HCT116 (cell line): ENCODE data around the gene KCTD17. TPM values are rescaled to one million over a fixed set of nuclear protein-coding genes. Genes with fewer than 3 reads are reported as not detected.

Source experiments
- ATAC-seq: fragments of 200-7000 bp; cut with Tn5 transposase; 2 replicates; pipeline ENCODE4 v1.9.1; 2020; ENCODE audit warnings: mild to moderate bottlenecking, moderate library complexity
- BruUV-seq: library from RNA; stranded (reverse); fragments of 400-500 nt; replicated peaks from 2 replicates; lab custom pipeline; 2021; lab: Mats Ljungman, UMichigan
- CTCF ChIA-PET: fragments of 300-600 bp; sonication (Branson Sonifier 250); formaldehyde crosslinking; loops from one replicate; lab custom pipeline; 2021; ENCODE audit warnings: antibody characterized with exemption; lab: Charles Lee
- POLR2A ChIA-PET: fragments of 300-600, 350-600 bp; sonication (Branson Sonifier 250); formaldehyde crosslinking; loops from one replicate; lab custom pipeline; 2021; ENCODE audit warnings: antibody characterized with exemption; lab: Charles Lee
- RAD21 ChIA-PET, 2 experiments: fragments of 300-600 bp; sonication (Branson Sonifier 250); formaldehyde crosslinking; loops; one replicate each; lab custom pipeline; 2023; ENCODE audit warnings: low total read pairs in 2 of 2; ENCODE audit not compliant: uncharacterized antibody in 2 of 2, unreplicated experiment in 2 of 2, low non-redundant PET in 1 of 2; lab: Charles Lee
- DNase-seq: peaks from one replicate; pipeline ENCODE4 v3.0.0-alpha.2; 2010; ENCODE audit warnings: low read depth, low spot score
- H2AFZ ChIP-seq: fragments of 200-600 bp; shearing (Covaris generic), sonication (generic); 2 replicates; pipeline ENCODE4 v1.6.1; 2017; ENCODE audit warnings: low read depth, mixed run types, mixed read lengths, antibody characterized with exemption, low read length; ENCODE audit not compliant: poor library complexity, severe bottlenecking
- H3K27ac ChIP-seq: 2 replicates; pipeline ENCODE4 v1.5.1; 2012; ENCODE audit warnings: low read depth, low read length
- H3K27me3 ChIP-seq: fragments of 200-600 bp; sonication (generic); 2 replicates; pipeline ENCODE4 v1.6.1; 2016; ENCODE audit warnings: mixed run types, low read length, mixed read lengths; ENCODE audit not compliant: insufficient read depth
- H3K36me3 ChIP-seq, 2 experiments: fragments of 200-500 bp in 1 of 2; fragments of 200-600 bp in 1 of 2; sonication (Bioruptor generic) in 1 of 2; sonication (generic) in 1 of 2; 2 replicates each; pipeline versions ENCODE4 v1.5.1 to v1.6.1; 2014 to 2016; ENCODE audit warnings: low read length in 2 of 2, inconsistent platforms in 1 of 2, mixed read lengths in 1 of 2, mixed run types in 1 of 2; ENCODE audit not compliant: insufficient read depth in 2 of 2, control insufficient read depth in 1 of 2
- H3K4me1 ChIP-seq, 2 experiments: fragments of 200-600 bp in 1 of 2; sonication (generic) in 1 of 2; 2 replicates each; pipeline versions ENCODE4 v1.5.1 to v1.6.1; 2012 to 2017; ENCODE audit warnings: low read length in 2 of 2, inconsistent platforms in 1 of 2, mild to moderate bottlenecking in 1 of 2, mixed read lengths in 1 of 2, mixed run types in 1 of 2, moderate library complexity in 1 of 2; ENCODE audit not compliant: insufficient read depth in 2 of 2, control insufficient read depth in 1 of 2
- H3K4me2 ChIP-seq: fragments of 200-600 bp; sonication (generic); 2 replicates; pipeline ENCODE4 v1.6.1; 2017; ENCODE audit warnings: mixed run types, low read length, mixed read lengths
- H3K4me3 ChIP-seq, 2 experiments: fragments of 200-600 bp in 1 of 2; sonication (generic) in 1 of 2; replicated peaks in 1 of 2; 2 replicates each; pipeline ENCODE4 v1.5.1; 2011 to 2016; ENCODE audit warnings: low read length in 2 of 2, control low read depth in 1 of 2, low read depth in 1 of 2, mild to moderate bottlenecking in 1 of 2, mixed read lengths in 1 of 2, mixed run types in 1 of 2
- H3K79me2 ChIP-seq: fragments of 200-600 bp; sonication (generic); 2 replicates; pipeline ENCODE4 v1.6.1; 2017; ENCODE audit warnings: mild to moderate bottlenecking, mixed run types, low read length, moderate library complexity, mixed read lengths; ENCODE audit not compliant: insufficient read depth
- H3K9ac ChIP-seq: fragments of 200-600 bp; sonication (generic); 2 replicates; pipeline ENCODE4 v1.6.1; 2016; ENCODE audit warnings: low read length, mixed read lengths
- H3K9me2 ChIP-seq: fragments of 200-600 bp; sonication (generic), shearing (Covaris generic); 2 replicates; pipeline ENCODE4 v1.6.1; 2017; ENCODE audit warnings: mixed run types, mild to moderate bottlenecking, moderate library complexity; ENCODE audit not compliant: insufficient read depth
- H3K9me3 ChIP-seq, 2 experiments: fragments of 200-500 bp in 1 of 2; fragments of 200-600 bp in 1 of 2; sonication (Bioruptor generic) in 1 of 2; sonication (generic) in 1 of 2; 2 replicates each; pipeline ENCODE4 v1.6.1; 2014 to 2017; ENCODE audit warnings: low read length in 2 of 2, mixed read lengths in 2 of 2, inconsistent platforms in 1 of 2, low read depth in 1 of 2, mild to moderate bottlenecking in 1 of 2, mixed run types in 1 of 2, moderate library complexity in 1 of 2; ENCODE audit not compliant: control insufficient read depth in 1 of 2, insufficient read depth in 1 of 2
- H4K20me1 ChIP-seq: fragments of 200-600 bp; sonication (generic), shearing (Covaris generic); 2 replicates; pipeline ENCODE4 v1.6.1; 2017; ENCODE audit warnings: mixed run types, mild to moderate bottlenecking, moderate library complexity; ENCODE audit not compliant: insufficient read depth
- CBX3 ChIP-seq: IDR thresholded peaks from 2 replicates; pipeline ENCODE4 v1.6.1; 2012; ENCODE audit warnings: low read depth
- CTCF ChIP-seq, 3 experiments: fragments of 200-600 bp in 1 of 3; sonication (generic) in 1 of 3; IDR thresholded peaks in 2 of 3; conservative IDR thresholded peaks in 1 of 3; 2 replicates each; pipeline ENCODE4 v1.5.1; 2012 to 2017; ENCODE audit warnings: low read depth in 2 of 3, low read length in 2 of 3, antibody characterized with exemption in 1 of 3, borderline replicate concordance in 1 of 3, control low read depth in 1 of 3, mild to moderate bottlenecking in 1 of 3, mixed read lengths in 1 of 3, mixed run types in 1 of 3, moderate library complexity in 1 of 3; ENCODE audit not compliant: insufficient read depth in 1 of 3
- EZH2phosphoT487 ChIP-seq: fragments of 200-600 bp; IDR thresholded peaks from 2 replicates; pipeline ENCODE4 v1.6.1; 2018; ENCODE audit warnings: antibody characterized with exemption, borderline replicate concordance
- MAX ChIP-seq: IDR thresholded peaks from 2 replicates; pipeline ENCODE4 v1.6.1; 2012
- ZFX ChIP-seq: fragments of 450-650 bp; IDR thresholded peaks from 2 replicates; pipeline ENCODE4 v1.6.1; 2017
- intact Hi-C: fragments of 100-400 bp; cut with micrococcal nuclease; formaldehyde crosslinking; loops from 2 replicates; pipeline ENCODE4 v1.10.0; 2022
- total RNA-seq: library from RNA; stranded (reverse); gene quantifications from one replicate; pipeline ENCODE4 v1.2.1, GENCODE V29; 2021; ENCODE audit not compliant: unreplicated experiment

KCTD17 gene
- total RNA-seq, 1 experiment from 2014 or later = 23.4 TPM

- H3K27me3 ChIP-seq = no peaks in the 10 kb centered on the region
- BruUV-seq = no TSS peak
- CTCF ChIA-PET = no interaction called here
Observed at GRCh38 chr22:37056246-37056645, 4.7 kb downstream of the KCTD17 start.

More at GRCh38 chr22:37056246-37056645, 4.7 kb downstream of the KCTD17 start:
- Histone ChIP-seq H3K9ac (no peak overlapping the region), H2AFZ (no peak overlapping the region), H3K4me3 (no peak overlapping the region), H3K27ac (no peak overlapping the region), H3K4me1 (peaks cover 5 to 10% of the 10 kb centered on the region in 2 experiments; a peak in 2 of 4 replicates), H3K9me2 (no peaks in the 10 kb centered on the region), H3K36me3 (peaks cover 0 to 2% of the 10 kb centered on the region in 2 experiments; a peak in 1 of 4 replicates), H4K20me1 (no peaks in the 10 kb centered on the region), H3K79me2 (no peaks in the 10 kb centered on the region), H3K4me2 (no peak overlapping the region), H3K9me3 (no peaks in the 10 kb centered on the region)
- ChIA-PET RAD21 (no interaction called here), POLR2A (no interaction called here)
- intact Hi-C loops = no loop called here
- no peak for DNase-seq
- TF ChIP-seq ZFX (no peak), MAX (no peak), CTCF (IDR thresholded peaks at IDR 0.05 in 2 of 3, conservative IDR thresholded peaks at IDR 0.05 in 1 of 3; ENCODE audit: borderline replicate concordance in 1 of 3, insufficient read depth in 1 of 3, low read depth in 2 of 3, low read length in 2 of 3) (no peak), CBX3 (no peak), EZH2phosphoT487 (no peak)
- ATAC-seq = no peak
